Germinal center (tissue), 1 donor: ENCODE results near the gene ALPK3.

Experiments
- DNase-seq: peaks from one replicate; pipeline ENCODE4 v3.0.0; 2012; ENCODE audit warnings: mixed read lengths, low spot score

Gene ALPK3

GRCh38 chr15:84799511-84800187 lies 17.5 kb upstream of the ALPK3 start:
- DNase-seq = no peak

GRCh38 chr15:84800365-84800806 lies 16.8 kb upstream of the ALPK3 start:
- no peak for DNase-seq

- no peak for DNase-seq
Observed at GRCh38 chr15:84804005-84804900, 12.9 kb upstream of the ALPK3 start.

- no peak for DNase-seq
Observed at GRCh38 chr15:84805221-84805620, 11.9 kb upstream of the ALPK3 start.

DNA sequence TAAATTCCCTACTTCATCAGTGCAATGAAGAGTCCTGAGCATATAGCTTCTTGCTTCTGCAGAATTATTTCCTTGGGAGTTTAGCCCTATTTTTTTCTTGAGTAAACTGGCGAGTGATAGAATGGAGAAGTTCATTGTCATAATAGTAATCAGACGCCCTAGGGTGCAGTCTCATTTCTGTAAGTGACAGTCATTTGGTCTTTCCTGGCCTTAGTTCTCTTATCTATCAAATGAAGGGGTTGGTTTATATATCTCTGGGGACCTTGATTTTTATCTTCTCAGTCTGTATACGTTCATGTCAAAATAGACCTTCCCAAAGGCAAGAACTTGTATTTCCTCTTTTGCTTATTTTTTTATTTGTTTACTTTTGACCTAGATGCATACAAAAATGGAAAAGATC lies 9.9 kb upstream of the ALPK3 start:
- no peak for DNase-seq

DNA sequence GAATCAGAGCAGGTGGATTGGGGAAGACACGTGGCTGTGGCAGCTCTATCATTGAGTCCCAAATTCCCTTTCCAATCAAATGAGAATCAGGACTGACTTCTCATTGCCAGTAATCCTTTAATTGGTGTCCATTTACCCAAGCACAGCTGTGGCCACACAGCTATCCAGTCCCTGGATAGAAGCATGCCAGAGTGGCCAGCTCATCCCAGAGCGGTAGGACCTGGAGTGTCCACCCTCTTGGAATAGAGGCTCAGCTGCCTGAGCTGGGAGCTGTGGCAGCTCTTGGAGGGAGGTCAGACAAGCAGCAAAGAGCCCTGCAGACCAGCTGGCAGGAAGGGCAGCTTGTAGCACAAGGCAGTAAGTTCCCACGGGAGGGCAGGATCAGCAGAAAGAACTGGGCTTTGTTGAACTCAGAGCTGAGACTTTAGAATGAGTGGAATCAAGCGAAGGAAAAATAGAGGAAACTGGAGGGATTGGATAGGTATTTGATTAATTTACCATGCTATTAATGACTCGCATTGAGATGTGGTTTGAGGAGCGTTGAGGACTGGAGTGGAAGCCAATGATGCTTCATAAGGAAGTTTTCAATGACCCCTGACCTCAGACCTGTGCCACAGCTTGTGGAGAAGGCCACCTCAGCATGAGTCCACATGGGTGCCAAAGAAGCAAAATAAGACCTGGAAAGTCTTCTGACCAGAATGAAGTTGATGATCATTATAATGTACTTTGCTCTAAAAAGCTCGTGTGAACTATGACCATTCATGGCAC lies 6.9 kb upstream of the ALPK3 start:
- DNase-seq = no peak

DNA sequence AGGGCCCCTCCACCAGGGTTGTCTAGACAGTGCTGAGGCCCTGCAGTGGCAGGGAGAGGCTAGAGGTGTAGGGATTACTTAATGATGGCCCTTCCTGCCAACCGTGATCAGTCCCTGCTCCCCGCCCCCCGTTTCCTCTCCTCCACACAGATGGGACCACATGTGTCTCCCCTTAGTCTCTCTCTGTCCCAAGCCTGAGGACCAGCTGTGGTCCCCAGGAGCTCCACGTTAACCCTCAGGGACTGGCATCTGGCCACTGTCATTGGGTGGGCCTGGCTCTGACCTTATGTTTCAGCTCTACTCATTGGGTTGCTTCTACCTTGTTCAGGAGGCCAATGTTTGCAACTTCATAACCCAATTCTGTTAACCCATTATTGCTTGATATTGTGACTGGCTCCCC lies 6.0 kb upstream of the ALPK3 start:
- no peak for DNase-seq

DNA sequence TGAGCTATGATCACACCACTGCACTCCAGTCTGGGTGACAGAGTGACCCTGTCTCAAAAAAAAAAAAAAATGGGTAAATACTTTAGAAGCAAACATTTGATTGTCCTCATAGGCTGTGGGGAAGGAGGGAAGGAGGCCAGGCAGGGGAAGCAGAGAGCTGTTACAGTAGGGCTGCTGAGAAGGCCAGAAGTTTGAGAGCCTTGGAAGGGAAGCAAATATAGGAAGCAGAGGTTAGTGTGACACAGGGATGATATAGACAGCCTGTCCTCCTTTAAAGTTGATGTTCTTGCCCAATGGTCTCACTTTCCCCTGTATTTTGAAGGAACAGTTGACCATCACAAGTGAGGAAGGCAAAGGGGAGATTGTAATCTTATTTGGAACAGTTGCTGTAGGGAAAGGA lies 5.3 kb upstream of the ALPK3 start:
- no peak for DNase-seq

DNA sequence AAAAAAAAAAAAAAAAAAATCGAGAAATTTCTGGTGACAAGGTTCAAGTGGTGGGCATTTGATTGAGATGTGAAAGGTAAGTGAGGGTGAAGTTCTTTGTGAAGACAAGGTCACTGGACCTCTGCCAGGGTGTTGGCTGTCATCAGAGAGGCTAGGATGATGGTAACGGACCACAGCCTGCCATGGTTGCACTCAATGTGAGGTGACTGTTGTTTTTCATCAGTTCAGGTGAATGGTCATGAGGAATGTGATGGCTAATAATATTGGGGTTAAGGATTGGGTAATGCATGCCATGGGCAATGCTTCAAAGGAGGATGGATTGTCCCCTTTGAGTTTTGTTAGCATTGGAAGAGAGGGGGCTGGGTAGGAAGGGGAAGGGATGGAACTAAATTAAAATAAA lies 4.3 kb upstream of the ALPK3 start:
- DNase-seq = no peak

DNA sequence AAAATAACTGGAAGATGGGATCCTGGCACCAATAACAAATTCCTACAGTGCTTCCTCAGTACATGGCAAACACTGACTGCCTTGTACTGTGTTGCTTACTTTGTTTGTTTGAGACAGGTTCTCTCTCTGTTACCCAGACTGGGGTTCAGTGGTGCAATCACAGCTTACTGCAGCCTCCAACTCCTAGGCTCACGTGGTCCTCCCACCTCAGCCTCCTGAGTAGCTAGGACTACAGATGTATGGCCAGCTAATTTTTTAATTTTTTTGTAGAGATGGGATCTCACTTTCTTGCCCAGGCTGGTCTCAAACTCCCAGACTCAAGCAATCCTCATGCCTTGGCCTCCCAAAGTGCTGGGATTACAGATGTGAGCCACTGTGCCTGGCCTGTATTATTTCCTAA lies 3.7 kb upstream of the ALPK3 start:
- no peak for DNase-seq

DNA sequence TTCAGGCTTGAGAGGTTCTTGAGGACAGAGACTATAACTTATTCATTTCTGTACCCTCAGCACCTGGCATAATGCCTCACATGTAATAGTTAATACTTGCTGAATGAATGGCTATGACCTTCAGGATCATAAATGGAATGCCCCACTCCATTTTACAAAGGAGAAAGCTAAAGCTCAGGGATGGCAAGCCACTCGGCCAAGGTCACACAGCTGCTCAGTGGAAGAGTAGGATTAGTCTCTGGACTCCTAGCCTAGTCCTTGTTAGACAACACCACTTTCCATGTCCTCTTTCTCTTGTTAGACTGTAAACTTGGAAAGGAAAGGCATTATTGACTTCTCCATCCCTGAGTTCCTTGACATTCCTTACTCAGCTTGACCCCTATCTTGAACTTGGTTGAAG lies 3.2 kb upstream of the ALPK3 start:
- DNase-seq = no peak

- DNase-seq = no peak
Observed at GRCh38 chr15:84814916-84815315, 2.2 kb upstream of the ALPK3 start.

GRCh38 chr15:84817466-84818081 lies 418 bp downstream of the ALPK3 start:
- DNase-seq = no peak

DNA sequence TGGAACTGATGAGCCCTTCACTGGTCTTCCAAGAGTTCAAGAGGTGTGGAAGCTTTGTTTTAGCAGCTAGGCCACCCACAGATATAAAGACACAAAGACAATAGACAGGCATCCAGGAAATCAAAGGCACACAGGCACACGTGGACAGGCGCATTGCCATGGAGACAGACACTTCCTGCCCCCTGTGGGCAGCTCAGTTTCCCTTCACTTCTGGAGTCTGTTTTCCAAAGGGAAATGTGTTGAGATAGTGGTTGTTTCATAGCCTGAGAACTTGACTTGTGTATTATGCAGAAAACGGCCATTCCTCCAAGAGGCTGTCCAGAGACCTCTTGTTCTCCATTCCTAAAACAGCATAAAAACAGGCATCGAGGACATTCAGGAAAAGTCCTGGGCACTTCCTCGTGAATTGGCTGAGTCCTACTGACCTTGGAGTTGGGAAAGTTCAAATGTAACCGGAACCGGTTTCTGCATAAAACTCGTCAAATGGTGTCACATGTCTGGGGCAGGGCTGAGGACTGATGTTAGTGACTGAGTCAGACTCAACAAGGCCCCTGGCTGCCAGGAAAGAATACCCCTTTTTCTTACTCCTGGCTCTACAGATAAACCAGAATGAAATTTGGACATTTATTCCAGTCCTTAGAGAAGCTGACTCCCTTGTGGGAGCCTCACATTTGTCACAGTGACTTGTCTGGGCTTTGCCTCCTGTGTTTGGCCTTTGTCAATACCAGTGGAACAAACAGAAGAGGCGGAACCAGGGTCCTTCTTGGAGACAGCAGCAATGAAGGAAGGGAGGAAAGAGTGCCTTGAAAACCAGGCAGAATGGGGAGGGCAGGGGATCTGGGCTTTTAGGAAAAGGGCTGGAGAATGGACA lies 1.3 kb downstream of the ALPK3 start:
- no peak for DNase-seq

GRCh38 chr15:84819291-84819768 lies 2.2 kb downstream of the ALPK3 start:
- no peak for DNase-seq

- DNase-seq = no peak
Observed at GRCh38 chr15:84819791-84820190, 2.6 kb downstream of the ALPK3 start.

DNA sequence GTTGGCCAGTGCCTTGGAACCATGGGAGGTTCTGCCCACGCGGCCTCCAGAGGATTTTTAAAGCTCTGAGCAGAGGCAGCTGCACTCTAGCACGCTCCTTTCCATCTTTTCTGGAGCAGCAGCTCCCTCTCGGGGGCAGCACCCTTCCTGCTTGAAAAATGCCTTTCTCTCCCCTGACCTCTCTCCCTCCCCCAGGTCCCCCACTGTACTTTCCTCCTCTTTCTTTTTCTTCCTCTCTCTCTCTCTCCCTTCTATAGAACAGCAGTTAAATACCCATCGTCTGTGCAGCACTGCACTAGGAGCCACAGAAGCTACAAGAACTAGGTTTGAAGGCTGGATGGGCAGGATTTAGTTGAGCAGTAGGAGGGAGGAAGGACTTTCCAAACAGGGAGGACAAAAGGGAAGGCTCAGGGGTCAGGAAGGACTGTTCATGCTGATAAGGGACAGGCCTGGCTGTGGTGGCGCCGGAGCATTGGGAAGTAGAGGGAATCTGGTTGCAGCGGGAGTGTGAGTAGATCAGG lies 4.4 kb downstream of the ALPK3 start:
- DNase-seq = no peak

DNA sequence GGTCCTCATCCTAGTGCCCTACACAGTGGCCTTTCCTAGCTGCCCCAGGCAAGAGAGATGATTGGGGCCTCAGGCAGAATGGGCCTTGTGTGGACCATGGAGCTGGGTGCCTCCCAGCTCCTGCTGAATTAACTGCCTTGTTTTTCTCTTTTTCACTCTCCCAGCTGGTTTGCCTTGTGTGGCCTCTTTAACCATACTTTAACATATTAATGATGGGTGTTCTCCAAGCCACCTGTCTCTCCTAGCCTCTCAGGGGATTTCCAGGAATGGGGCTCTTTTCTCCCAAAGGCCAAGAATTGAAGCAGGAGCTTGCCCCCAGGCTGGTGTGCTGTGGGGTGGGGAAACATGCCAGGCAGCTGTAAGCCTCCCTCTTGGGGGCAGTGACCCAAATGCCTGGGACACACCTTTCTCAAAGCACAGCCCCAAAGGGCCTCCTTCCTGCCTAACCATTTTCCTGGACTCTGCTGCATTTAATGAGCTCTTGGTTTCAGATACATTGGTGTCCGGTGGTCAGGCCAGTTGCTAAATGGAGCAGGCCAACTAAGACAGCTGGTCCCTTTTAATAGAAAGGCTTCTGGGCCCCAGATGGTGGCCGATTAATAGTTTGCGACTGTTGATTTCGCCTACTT lies 5.6 kb downstream of the ALPK3 start:
- DNase-seq = no peak

- no peak for DNase-seq
Observed at GRCh38 chr15:84823282-84823878, 6.2 kb downstream of the ALPK3 start.
